GM12865 (cell line): ENCODE measurements around the gene GGPS1.

Experiments
- DNase-seq: peaks from one replicate; pipeline ENCODE4 v3.0.0; 2010; ENCODE audit warnings: low read depth
- H3K4me3 ChIP-seq: 2 replicates; pipeline ENCODE4 v1.5.1; 2011; ENCODE audit warnings: mild to moderate bottlenecking, low read depth, low read length, control low read depth
- CTCF ChIP-seq: IDR thresholded peaks from 2 replicates; pipeline ENCODE4 v1.5.1; 2011; ENCODE audit warnings: low read length, control low read depth, low read depth, inconsistent platforms; ENCODE audit not compliant: insufficient read depth; ENCODE audit errors: missing control alignments

Gene GGPS1

GRCh38 chr1:235326719-235327558, 1.4 kb upstream of the GGPS1 start:
- TF ChIP-seq CTCF: no peak
- DNase-seq: peak; percentile 85
- peak overlapping the region; percentile 78 for H3K4me3 ChIP-seq

- no peak for DNase-seq
- TF ChIP-seq CTCF: no peak
Measured at GRCh38 chr1:235327559-235328270, 655 bp upstream of the GGPS1 start, which contains the start of gene ARID4B. Gene ARID4B, minus strand, starts transcription at chr1:235328179. Its CDS starts 1,260 bp downstream, at chr1:235326919.

GRCh38 chr1:235329139-235329902, 951 bp downstream of the GGPS1 start:
- peak overlapping the region; percentile 50 for H3K4me3 ChIP-seq
- peak; percentile 85 for DNase-seq
- TF ChIP-seq CTCF: peak; percentile 26

More at GRCh38 chr1:235327559-235328270, 655 bp upstream of the GGPS1 start, which contains the start of gene ARID4B:
- peak within 1 kb of the TSS; percentile 78 for H3K4me3 ChIP-seq

GRCh38 chr1:235330918-235331285, 2.5 kb downstream of the GGPS1 start:
- H3K4me3 ChIP-seq: peak overlapping the region; percentile 50
- no peak for DNase-seq
- no peak for TF ChIP-seq CTCF

DNA sequence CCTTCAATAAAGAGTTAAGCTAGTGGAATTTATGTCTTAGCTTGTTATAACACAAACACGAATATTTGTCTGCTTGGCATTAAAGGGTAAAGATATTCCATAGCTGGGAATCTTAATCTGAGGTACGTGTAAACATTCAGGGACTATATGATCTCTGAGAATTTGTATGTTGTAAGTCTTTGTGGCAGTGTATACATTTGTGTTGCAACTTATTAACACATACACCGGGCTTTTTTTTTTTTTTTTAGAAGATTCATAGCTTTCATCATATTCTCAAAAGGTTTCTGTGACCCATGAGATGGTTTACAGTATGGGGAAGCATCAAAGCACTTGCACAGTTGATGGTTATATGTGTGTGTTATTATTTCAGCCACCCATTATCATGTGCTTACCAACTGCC, 3.0 kb downstream of the GGPS1 start:
- no peak for TF ChIP-seq CTCF
- H3K4me3 ChIP-seq: peak overlapping the region; percentile 50
- no peak for DNase-seq

DNA sequence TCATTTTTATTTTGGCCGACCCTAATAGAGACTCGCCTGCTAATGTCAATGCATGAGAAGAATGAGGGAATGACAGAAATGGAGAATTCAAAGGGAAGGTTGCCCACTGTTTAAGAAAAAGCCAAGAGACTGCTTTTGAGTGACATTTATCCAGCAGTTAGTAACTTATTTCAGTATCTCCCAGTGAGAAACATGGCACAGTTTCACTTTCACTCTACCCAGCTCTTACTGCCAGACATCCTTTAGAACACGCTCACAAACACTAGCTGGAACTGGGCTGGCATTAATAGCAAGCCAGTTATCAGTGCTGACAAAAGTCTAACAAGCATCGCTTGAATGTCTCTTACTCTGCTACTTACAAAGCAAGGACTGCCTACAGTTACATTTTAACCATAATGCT, 8.5 kb downstream of the GGPS1 start:
- H3K4me3 ChIP-seq: no peak overlapping the region
- DNase-seq: no peak
- TF ChIP-seq CTCF: no peak
